HG03108 (cell line): Measurements from ENCODE around the gene ZGPAT.
"Not testable (repeated sequence)": the region's sequence is repeated elsewhere in the genome, so short reads cannot be mapped to it uniquely, and the experiment has no call there.

Source experiments
- ATAC-seq: cut with Tn5 transposase; IDR thresholded peaks from one replicate; pipeline ENCODE4 v1.9.1; 2021; ENCODE audit warnings: moderate library complexity; ENCODE audit not compliant: unreplicated experiment

The ZGPAT gene

GRCh38 chr20:63707558-63708300, at the start of gene ZGPAT, which contains the start of gene ARFRP1:
Gene ZGPAT (plus strand): TSS chr20:63708039. CDS start chr20:63708581, 542 bp downstream.
Gene ARFRP1 (minus strand): TSS chr20:63707976. CDS start chr20:63707091, 885 bp downstream.
- peak; percentile 60 for ATAC-seq

GRCh38 chr20:63658749-63659187, 49.1 kb upstream of the ZGPAT start:
- no peak for ATAC-seq

GRCh38 chr20:63659370-63659769, 48.5 kb upstream of the ZGPAT start:
- ATAC-seq: no peak

- not testable (repeated sequence) for ATAC-seq
These were observed 47.7 kb upstream of the ZGPAT start for GRCh38 chr20:63660174-63660573.

- no peak for ATAC-seq
These were observed 47.2 kb upstream of the ZGPAT start for GRCh38 chr20:63660622-63661021.

GRCh38 chr20:63661108-63661507, 46.7 kb upstream of the ZGPAT start:
- ATAC-seq: no peak

GRCh38 chr20:63661959-63662812, 45.7 kb upstream of the ZGPAT start:
- no peak for ATAC-seq

GRCh38 chr20:63662813-63663189, 45.0 kb upstream of the ZGPAT start:
- no peak for ATAC-seq

- no peak for ATAC-seq
These were observed 44.3 kb upstream of the ZGPAT start for GRCh38 chr20:63663332-63664066.

- ATAC-seq: no peak
These were observed 43.5 kb upstream of the ZGPAT start for GRCh38 chr20:63664143-63664851.

GRCh38 chr20:63664861-63665594, 42.8 kb upstream of the ZGPAT start:
- ATAC-seq: no peak

GRCh38 chr20:63665708-63666107, 42.1 kb upstream of the ZGPAT start:
- ATAC-seq: no peak

- ATAC-seq: no peak
These were observed 40.0 kb upstream of the ZGPAT start for GRCh38 chr20:63667858-63668257.

GRCh38 chr20:63668351-63668750, 39.5 kb upstream of the ZGPAT start:
- ATAC-seq: no peak

GRCh38 chr20:63671695-63672094, 36.1 kb upstream of the ZGPAT start:
- not testable (repeated sequence) for ATAC-seq

- no peak for ATAC-seq
These were observed 35.2 kb upstream of the ZGPAT start for GRCh38 chr20:63672666-63673065.

- no peak for ATAC-seq
These were observed 33.9 kb upstream of the ZGPAT start for GRCh38 chr20:63673951-63674350.

- no peak for ATAC-seq
These were observed 32.0 kb upstream of the ZGPAT start for GRCh38 chr20:63675681-63676368.

GRCh38 chr20:63678071-63678470, 29.8 kb upstream of the ZGPAT start:
- ATAC-seq: no peak
